ENCODE data around the gene SAMD3.
"Not testable (repeated sequence)": the region's sequence is repeated elsewhere in the genome, so short reads cannot be mapped to it uniquely, and the experiment has no call there.

Gene SAMD3

DNA sequence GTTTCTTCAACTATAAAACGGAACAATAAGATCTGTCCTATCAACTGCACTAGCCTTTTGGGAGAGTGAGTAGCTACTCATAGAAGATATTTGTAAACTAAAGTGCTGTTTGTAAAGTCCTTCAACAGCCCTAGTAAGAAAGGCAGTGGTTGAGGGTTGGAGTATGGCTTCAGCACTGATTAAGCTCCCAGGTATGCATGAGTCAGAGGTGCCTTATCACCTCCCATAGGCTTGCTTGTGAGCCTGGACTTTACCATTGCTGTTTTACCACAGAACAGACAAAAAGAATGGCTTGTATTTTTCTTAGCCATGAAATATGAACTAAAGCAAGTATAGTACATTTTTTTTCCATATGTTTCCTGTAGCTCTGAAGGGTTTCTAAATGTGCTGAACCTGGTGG lies 44.1 kb downstream of the SAMD3 start:
- DNase-seq (ENCODE audit: low read depth in 2 of 2) = no peak

DNA sequence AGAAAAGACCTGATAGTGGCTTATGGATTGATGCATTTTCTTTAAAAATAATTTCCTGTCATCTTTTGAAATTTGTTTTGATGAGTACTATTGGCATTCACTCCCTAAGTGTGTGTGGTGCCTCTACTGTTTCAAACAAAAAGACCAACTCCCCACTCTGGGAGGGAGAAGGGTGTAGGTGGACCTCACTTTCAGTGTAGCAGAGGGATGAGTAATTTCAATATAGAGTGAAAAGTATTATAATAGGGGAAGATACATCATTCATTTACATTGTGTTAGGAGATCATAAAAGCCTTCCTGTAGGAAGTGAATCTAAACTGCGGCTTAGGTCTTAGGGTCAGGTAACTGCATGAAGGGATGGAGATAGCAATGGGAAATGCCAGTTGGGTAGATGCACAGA lies 46.4 kb downstream of the SAMD3 start:
- no peak for DNase-seq (ENCODE audit: low read depth in 2 of 2)

DNA sequence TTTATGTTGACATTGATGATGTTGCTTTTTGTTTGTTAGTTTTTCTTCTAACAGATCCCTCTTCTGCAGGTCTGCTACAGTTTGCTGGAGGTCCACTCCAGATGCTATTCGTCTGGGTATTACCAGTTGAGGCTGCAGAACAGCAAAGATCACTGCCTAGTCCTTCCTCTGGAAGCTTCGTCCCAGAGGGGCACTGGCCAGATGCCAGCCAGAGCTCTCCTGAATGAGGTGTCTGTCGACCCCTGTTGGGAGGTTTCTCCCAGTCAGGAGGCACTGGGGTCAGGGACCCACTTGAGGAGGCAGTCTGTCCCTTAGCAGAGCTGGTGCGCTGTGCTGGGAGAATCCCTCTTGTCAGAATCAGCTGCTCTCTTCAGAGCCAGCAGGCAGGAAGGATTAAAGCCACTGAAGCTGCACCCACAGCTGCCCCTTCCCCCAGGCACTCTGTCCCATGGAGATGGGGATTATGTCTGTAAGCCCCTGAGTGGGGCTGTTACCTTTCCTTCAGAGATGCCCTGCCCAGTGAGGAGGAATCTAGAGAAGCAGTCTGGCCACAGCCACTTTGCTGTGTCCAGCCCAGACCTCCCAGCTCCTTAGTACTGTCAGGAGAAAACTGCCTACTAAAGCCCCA lies 49.3 kb downstream of the SAMD3 start:
- DNase-seq (ENCODE audit: low read depth in 2 of 2) = not testable (repeated sequence)

DNA sequence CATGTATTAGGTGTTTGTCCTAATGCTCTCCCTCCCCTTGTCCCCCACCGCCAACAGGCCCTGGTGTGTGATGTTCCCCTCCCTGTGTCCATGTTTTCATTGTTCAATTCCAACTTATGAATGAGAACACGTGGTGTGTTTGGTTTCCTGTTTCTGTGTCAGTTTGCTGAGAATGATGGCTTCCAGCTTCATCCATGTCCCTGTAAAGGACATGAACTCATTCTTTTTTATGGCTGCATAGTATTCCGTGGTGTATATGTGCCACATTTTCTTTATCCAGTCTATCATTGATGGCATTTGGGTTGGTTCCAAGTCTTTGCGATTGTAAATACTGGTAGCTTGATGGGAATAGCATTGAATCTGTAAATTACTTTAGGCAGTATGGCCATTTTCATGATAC lies 52.6 kb downstream of the SAMD3 start:
- not testable (repeated sequence) for DNase-seq (ENCODE audit: low read depth in 2 of 2)

DNA sequence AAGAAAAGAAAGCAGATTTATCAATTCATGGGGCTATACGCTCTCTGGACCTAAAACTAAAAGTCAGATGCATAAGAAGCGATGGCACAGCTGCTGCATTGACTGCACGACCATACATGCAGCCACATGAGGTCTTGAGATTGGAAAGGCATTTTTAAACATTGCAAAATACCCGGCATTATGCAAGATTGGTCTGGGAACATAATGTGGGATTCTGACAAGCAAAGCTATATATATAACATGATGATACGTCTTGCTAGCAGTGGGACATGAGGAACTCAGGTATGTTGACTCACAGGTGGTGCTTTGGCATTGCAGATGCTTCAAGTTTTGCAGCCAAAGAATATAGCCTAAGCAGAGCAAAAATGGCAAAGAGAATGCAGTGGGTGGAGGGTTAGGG lies 55.1 kb downstream of the SAMD3 start:
- DNase-seq (ENCODE audit: low read depth in 2 of 2) = no peak

DNA sequence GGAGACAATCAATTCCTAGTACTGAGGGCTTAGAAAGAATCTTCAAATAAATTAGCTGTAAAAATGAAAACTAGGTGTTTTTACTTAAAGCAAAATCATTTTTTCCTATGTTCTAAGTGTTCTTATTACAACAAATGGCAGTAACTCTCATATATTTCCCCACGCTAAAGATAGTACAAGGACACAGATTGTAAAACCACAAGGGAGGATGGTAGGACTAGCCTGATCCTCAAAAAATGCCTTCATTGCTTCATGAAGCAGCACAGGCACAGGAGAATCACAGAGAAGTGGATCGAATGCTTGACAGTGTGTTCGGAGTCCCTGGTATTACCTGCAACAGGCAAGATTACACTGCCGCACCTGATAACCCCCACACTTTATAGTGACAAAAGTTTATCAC lies 58.5 kb downstream of the SAMD3 start:
- no peak for DNase-seq (ENCODE audit: low read depth in 2 of 2)

DNA sequence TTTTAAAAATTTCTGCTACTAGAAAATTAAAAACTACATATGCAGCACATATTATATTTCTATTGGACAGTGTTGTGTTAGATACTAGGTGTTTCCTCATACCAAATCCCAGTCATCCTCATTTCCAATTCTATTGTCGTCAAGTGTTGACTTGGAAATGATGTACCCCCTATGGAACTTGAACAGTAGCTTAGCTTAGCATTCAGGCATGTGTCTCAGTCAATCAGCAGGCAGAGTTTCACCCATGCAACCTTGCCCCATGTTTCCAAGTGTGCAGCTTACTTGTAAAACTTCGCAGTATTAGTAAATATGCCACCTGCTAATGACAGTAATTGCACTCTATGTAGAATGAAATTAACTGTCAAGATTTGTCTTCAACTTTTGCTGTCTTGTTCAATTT lies 59.5 kb downstream of the SAMD3 start:
- no peak for DNase-seq (ENCODE audit: low read depth in 2 of 2)

DNA sequence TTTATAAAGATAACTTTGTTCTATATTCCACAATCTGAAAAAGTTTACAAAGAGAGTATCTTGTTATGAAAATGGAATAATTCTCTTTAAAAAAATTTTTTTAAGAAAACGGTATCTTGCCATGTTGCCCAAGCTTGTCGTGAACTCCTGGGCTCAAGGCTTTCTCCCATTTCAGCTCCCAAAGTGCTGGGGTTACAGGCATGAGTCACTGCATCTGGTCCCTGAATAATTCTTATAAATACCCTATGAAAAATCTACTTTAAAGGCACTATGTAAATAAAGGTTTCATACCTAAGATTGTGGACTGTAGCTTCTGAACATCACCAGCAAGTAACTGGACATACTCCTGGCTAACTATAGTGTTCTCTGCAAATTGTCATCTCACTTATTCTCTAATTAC lies 60.3 kb downstream of the SAMD3 start:
- no peak for DNase-seq (ENCODE audit: low read depth in 2 of 2)

DNA sequence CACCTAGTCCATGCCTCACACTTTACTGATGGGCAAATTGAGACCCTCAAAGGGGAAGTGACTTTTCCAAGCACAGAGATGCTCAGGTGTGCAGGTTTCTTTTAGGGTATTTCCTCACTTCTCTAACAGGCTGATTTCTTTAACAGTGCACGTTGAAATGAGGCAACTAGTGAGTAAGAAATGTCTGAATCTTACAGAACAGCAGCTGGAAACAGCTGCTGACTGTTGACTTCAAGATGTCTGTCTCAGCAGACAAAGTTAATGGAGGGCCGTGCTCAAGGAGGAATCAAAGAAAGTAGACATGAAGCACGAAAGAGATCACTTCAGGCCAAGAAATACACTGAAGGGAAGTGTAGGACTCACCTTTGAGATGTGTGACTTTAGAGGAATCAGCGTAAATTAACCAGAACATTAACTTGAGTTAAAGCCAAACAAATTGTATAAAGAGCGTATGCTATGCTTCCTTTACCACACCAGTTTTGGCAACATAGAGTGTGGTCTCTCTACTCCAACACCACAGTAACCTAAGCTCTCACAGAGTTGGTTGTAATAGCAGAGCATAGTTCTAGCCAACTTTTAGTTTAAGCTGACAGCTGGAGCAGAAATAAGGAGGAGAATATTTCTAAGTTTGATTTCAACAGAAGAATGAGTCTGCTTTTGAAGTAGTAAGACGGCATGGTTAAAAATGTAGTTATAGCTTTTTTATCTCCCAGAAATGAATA lies 60.9 kb downstream of the SAMD3 start:
- no peak for DNase-seq (ENCODE audit: low read depth in 2 of 2)

DNA sequence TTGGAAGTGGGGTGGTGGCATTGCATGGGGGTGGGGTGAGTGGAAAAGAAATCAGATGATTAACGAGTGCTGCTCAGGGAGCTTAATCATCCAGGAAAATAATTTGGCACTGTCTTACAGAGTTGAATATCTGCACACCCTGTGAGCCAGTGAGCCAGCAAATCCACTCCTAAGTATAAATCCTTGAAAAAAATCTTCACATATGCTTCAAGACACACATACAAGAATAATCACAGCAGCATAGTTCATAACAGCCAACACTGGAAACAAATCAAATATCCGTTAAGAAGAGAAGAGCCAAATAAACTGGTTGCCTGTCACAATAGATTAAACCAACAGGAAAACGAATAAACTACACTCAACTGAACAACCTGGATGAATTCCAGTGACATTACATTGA lies 62.8 kb downstream of the SAMD3 start:
- no peak for DNase-seq (ENCODE audit: low read depth in 2 of 2)

DNA sequence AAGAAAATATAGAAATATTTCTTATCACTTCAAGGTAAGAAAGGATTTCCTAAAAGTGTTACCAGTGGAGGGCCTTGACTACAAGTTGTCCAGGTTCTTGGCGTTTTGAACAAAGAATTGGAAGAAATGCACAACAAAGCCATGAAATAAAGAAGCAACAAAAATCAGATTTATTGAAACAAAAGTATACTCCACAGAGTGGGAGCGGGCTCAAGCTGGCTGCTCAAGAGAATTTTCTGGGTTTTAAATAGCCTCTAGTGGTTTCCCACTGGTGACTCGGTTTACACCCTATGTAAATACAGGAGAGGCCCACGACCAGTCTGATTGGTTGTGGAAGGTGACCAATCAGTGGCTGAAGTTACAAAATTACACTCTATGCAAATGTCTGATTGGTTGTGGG lies 64.2 kb downstream of the SAMD3 start:
- no peak for DNase-seq (ENCODE audit: low read depth in 2 of 2)

DNA sequence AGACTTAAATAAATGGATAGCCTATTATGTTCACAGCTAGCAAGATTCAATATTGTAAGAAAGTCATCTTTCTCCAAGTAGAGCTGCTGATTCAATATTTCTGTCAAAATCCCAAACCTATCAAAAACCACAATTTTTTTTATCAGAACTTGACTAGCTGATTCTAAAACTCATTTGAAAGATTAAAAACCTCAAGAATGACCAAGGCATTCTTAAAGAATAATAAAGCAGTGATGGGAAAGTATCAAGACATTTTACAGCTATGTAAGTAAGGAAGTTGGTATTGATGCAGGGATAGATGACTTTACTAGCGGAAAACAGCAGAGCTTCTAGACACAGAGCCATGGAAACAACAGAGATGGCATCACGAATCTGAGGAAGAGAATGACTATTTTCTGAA lies 64.7 kb downstream of the SAMD3 start:
- DNase-seq (ENCODE audit: low read depth in 2 of 2) = no peak

DNA sequence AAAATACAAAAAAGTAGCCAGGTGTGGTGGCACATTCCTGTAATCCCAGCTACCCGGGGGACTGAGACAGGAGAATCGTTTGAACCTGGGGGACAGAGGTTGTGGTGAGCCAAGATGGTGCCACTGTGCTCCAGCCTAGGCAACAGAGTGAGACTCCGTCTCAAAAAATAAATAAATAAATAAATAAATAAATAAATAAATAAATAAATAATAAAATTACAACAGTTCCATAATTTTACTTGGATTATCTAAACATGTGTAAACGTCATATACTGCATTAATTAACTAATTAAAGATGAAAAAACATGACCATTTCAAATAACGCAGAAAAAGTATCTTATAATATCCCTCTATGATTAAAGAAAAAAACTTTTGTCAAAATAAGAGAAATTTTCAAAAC lies 65.8 kb downstream of the SAMD3 start:
- DNase-seq (ENCODE audit: low read depth in 2 of 2) = no peak

DNA sequence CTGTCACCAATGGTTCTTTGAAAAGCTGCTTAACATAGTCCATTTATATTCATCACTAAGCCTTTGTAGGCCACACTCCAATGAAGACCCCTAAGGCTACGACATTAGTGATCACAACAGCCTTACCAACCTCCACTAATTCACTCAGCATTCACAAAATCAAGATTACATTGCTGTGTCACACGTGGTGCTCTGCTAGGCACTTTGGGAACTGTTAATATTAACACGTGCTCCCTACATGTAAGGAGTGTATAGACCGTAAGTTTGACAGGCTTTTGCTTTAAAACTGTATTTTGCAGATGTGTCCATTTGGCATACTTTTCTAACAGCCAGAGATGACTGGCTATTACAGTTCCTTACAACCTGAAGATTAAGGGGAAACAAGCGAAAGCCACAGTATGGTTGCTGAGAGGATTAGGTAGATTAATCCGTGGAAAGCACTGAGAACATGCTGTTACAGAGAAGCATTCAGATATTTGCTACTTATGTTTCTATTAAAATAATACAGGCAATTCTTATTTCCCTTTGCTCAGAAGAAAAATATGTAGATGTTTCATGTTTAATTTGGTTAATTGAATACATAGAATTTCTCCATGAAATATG lies 69.7 kb downstream of the SAMD3 start:
- DNase-seq (ENCODE audit: low read depth in 2 of 2) = no peak

DNA sequence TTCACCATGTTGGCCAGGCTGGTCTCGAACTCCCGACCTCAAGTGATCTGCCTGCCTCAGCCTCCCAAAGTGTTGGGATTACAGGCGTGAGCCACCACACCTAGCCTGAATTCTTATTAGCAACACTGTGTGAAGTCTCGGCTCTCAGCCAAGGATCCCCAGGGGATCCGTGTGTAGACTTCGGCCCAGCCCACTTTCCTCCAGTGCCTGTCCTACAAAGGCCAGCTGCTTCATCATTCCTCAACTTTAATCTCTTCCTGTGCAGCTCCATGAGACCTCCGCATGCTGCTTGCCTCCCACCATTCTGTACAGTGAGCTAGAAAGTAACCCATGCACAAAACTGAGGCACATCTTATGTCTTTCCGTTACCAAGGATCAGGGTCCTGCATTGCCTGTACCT lies 71.8 kb downstream of the SAMD3 start:
- no peak for DNase-seq (ENCODE audit: low read depth in 2 of 2)

DNA sequence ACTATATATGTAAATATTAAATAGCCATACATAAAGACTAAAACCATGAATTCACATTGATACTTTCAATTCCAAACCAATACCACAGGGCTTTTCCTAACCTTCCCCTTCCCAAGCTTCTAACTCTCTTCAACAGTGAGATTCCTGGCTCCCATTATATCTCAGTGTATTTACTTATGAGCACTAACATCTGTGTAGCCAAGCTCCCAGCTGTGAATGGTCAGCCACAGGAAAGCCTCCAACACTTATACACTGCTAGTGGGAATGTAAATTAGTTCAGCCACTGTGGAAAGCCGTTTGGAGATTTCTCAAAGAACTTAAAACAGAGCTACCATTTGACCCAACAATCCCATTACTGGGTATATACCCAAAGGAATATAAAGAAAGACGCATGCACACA lies 73.7 kb downstream of the SAMD3 start:
- not testable (repeated sequence) for DNase-seq (ENCODE audit: low read depth in 2 of 2)

DNA sequence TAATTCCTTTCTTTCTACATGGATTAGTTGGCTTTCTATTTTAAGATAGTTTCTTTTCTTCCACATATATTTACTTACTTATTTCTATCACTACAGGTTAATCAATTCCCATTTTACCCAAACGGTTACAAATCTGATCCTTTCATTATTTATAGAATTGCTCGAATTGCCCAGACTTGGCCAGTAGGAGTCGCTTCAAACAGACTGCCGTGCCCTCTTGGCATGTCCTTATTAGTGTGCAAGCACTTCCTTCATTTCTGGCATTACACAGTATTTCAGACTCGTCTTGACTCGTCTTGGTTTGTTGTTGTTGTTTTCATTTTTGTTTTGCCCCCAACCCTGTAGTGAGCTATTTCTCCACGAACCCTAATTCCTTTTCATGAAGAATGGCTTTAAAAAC lies 74.6 kb downstream of the SAMD3 start:
- no peak for DNase-seq (ENCODE audit: low read depth in 2 of 2)

DNA sequence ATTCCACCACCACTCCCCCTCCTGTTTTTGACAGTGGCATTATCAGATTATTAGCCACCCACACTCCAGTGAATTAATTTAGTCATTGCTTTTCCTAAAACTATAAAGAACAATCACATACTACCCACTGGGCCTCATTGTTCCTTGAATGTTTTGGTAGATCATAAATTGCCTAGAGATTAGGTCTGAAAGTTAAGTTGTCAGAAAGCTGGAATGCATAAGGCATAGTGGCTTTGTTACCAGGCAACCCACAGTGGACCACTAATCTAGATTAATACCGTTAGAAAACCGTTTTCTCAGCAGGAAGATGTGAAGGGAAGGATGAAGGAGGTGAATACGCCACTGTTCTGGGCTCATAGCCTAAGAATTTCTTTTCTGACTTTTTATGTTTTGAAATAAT lies 75.6 kb downstream of the SAMD3 start:
- DNase-seq (ENCODE audit: low read depth in 2 of 2) = no peak

DNA sequence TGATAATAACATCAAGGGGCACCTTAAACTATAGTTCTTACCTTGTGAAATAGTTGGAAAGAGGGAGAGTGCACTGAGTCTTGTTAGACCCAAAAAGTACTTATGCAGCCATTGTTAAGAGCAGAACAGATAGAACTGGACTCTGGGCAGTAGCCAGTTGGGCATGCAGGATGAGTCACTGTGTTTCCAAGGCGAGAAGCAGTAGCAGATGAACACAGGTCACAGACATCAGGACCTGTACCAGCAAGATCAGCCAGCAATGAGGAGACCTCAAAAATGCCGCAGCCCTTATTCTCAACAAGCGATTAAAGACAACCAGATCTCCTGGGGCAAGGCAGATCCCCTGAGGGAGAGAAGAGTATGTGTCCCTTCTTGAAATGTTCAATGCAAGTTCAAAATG lies 79.0 kb downstream of the SAMD3 start:
- no peak for DNase-seq (ENCODE audit: low read depth in 2 of 2)

DNA sequence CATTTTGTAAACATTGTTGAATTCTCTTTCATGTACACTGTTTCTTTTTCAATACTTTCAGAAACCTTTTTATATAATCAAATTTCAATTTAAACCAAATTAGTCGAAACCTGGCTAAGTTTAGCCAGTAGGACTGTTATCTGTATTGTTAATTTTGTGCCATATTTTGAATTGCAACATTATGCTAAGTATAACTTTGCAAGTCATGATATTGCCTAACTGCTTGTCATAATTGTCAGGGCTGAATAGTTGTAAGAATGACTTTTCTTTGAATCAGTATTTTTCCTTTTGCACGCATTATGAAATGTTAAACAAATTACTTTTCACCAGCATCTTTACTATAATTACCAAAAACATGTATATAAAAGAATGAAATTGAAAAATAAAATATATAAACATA lies 82.7 kb downstream of the SAMD3 start:
- DNase-seq (ENCODE audit: low read depth in 2 of 2) = no peak

DNA sequence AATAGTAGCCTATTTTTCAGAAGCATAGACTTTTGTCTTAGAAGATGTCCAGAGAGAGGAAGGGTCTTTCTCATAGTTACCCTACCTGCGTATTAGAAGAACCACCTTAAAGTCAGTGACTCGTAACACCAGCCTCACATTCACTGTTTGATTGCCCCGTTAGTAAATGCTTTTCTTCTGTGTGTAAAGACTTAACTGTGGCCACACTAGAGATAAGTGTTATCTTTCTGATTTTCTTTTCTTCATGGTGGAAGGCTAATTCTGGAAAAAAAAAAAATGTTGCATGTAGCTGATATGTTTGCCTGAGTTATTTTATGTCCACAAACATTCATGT lies 83.9 kb downstream of the SAMD3 start:
- DNase-seq (ENCODE audit: low read depth in 2 of 2) = no peak

DNA sequence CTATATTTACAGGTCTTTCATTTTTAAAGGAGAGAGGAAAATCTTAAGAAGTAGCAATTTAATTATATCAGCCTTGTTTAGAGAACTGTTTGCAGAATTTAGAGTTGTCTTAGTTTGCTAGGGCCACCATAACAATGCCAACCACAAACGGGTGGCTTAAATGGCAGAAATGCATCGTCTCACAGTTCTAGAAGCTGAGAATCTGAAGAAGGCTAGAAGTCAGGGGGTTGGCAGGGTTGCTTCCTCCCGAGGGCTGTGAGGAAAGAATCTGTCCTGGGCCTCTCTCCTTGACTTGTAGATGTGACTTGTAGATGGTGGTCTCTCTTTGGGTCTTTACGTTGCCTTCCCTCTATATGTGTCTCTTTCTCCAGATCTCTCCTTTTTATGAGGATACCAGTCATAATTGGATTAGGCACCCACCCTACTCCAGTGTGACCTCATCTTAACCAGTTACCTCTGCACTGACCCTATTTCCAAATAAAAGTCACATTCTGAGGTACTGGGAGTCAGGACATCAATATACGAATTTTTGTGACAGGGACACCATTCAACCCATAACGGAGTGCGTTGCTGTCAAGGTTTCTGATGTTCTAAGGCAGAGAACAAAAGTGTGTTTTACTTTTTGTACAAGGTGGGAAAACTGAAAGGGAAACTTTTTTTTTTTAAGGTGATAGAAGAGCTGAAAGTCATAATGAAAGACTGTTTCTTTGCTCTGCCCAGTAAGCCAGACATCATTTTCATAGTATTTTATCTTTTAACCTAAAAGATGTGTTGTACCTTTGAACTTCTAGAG lies 84.4 kb downstream of the SAMD3 start:
- no peak for DNase-seq (ENCODE audit: low read depth in 2 of 2)

DNA sequence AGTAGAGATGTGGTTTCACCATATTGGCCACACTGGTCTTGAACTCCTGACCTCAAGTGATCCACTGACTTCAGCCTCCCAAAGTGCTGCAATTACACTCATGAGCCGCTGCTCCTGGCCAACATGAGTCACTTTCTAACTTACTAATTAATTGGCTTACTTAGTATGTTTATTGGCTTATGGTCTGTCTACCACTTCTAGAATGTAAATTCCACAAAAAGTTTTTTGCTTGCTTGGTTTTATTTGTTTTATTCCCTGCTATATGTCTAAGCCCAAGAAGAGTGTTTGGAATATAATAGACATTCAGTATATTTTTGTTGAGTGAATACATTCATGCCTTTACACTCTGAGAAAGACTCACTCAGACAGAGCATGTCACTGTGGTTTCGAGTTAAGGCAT lies 86.0 kb downstream of the SAMD3 start:
- DNase-seq (ENCODE audit: low read depth in 2 of 2) = no peak
